GM23338 (cell line): ENCODE measurements around the gene NKAIN2. TPM values are rescaled to one million over a fixed set of nuclear protein-coding genes. Genes with fewer than 3 reads are reported as not detected.

Source experiments
- ATAC-seq: fragments of 200-7000 bp; cut with Tn5 transposase; 3 replicates; pipeline ENCODE4 v1.9.1; 2020
- DNase-seq: peaks from one replicate; pipeline ENCODE4 v3.0.0-alpha.2; 2015; ENCODE audit warnings: low spot score
- H2AFZ ChIP-seq: fragments of 200-600 bp; sonication (generic); 2 replicates; pipeline ENCODE4 v1.8.0; 2016; ENCODE audit warnings: antibody characterized with exemption, mild to moderate bottlenecking, moderate library complexity
- H3F3A ChIP-seq: fragments of 200-600 bp; sonication (generic); replicated peaks from 2 replicates; pipeline ENCODE4 v1.8.0; 2017; ENCODE audit warnings: antibody characterized with exemption, mixed run types, low read depth
- H3K27ac ChIP-seq: fragments of 200-600 bp; sonication (generic); 2 replicates; pipeline ENCODE4 v1.6.1; 2016; ENCODE audit warnings: low read depth
- H3K27me3 ChIP-seq: fragments of 200-600 bp; sonication (generic); 2 replicates; pipeline ENCODE4 v1.8.0; 2016; ENCODE audit warnings: mild to moderate bottlenecking, mixed run types, moderate library complexity; ENCODE audit not compliant: insufficient read depth
- H3K36me3 ChIP-seq: fragments of 200-600 bp; sonication (generic); 2 replicates; pipeline ENCODE4 v1.8.0; 2016; ENCODE audit warnings: mild to moderate bottlenecking; ENCODE audit not compliant: insufficient read depth
- H3K4me1 ChIP-seq: fragments of 200-600 bp; sonication (generic); 2 replicates; pipeline ENCODE4 v1.8.0; 2016; ENCODE audit warnings: mild to moderate bottlenecking, moderate library complexity; ENCODE audit not compliant: insufficient read depth
- H3K4me2 ChIP-seq: fragments of 200-600 bp; sonication (generic); 2 replicates; pipeline ENCODE4 v1.7.1; 2017; ENCODE audit warnings: mixed run types
- H3K4me3 ChIP-seq: fragments of 200-600 bp; sonication (generic); 2 replicates; pipeline ENCODE4 v1.6.1; 2016; ENCODE audit warnings: mixed run types
- H3K79me2 ChIP-seq: fragments of 200-600 bp; sonication (generic); replicated peaks from 2 replicates; pipeline ENCODE4 v1.8.0; 2017; ENCODE audit warnings: mild to moderate bottlenecking; ENCODE audit not compliant: insufficient read depth
- H3K9me2 ChIP-seq: fragments of 200-600 bp; sonication (generic); 2 replicates; pipeline ENCODE4 v1.8.0; 2017; ENCODE audit not compliant: insufficient read depth
- H4K20me1 ChIP-seq: fragments of 200-600 bp; sonication (generic); replicated peaks from 2 replicates; pipeline ENCODE4 v1.8.0; 2017; ENCODE audit warnings: mild to moderate bottlenecking; ENCODE audit not compliant: insufficient read depth
- H3K27ac Mint-ChIP-seq: 2 replicates; pipeline ENCODE4 v1.8.0; 2020; ENCODE audit warnings: inconsistent platforms, mild to moderate bottlenecking, moderate library complexity, mixed read lengths
- H3K27me3 Mint-ChIP-seq: 3 replicates; pipeline ENCODE4 v1.8.0; 2022; ENCODE audit warnings: low read depth, mild to moderate bottlenecking, moderate library complexity, mixed read lengths, inconsistent platforms; ENCODE audit not compliant: insufficient read depth, poor library complexity
- H3K36me3 Mint-ChIP-seq: 3 replicates; pipeline ENCODE4 v1.8.0; 2021; ENCODE audit warnings: low read depth, mild to moderate bottlenecking, inconsistent platforms, moderate library complexity, mixed read lengths
- H3K4me1 Mint-ChIP-seq: 3 replicates; pipeline ENCODE4 v1.8.0; 2020; ENCODE audit warnings: mild to moderate bottlenecking, inconsistent platforms, mixed read lengths
- H3K4me3 Mint-ChIP-seq: 3 replicates; pipeline ENCODE4 v1.8.0; 2021; ENCODE audit warnings: moderate library complexity, mild to moderate bottlenecking, inconsistent platforms, mixed read lengths
- H3K9me3 Mint-ChIP-seq: 3 replicates; pipeline ENCODE4 v1.8.0; 2020; ENCODE audit warnings: moderate library complexity, mild to moderate bottlenecking, inconsistent platforms, mixed read lengths
- CREB1 ChIP-seq: fragments of 250-450 bp; sonication (Bioruptor Pico); IDR thresholded peaks from 2 replicates; pipeline ENCODE4 v1.5.0; 2020; ENCODE audit warnings: low read depth, mild to moderate bottlenecking, moderate library complexity
- CTCF ChIP-seq, 2 experiments: fragments of 200-600 bp in 1 of 2; sonication (generic) in 1 of 2; conservative IDR thresholded peaks; 2 replicates each; pipeline versions ENCODE4 v1.5.1 to v1.6.1; 2016 to 2017; ENCODE audit warnings: antibody characterized with exemption in 2 of 2, low read depth in 2 of 2, mild to moderate bottlenecking in 2 of 2, moderate library complexity in 1 of 2
- ETS1 ChIP-seq: IDR thresholded peaks from 2 replicates; pipeline ENCODE4 v1.6.1; 2016; ENCODE audit warnings: antibody characterized with exemption
- EZH2 ChIP-seq: fragments of 200-600 bp; sonication (generic); IDR thresholded peaks from one replicate; pipeline ENCODE4 v1.8.0; 2017; ENCODE audit warnings: antibody characterized with exemption, mild to moderate bottlenecking, low read depth; ENCODE audit not compliant: unreplicated experiment
- EZH2phosphoT487 ChIP-seq: fragments of 200-600 bp; sonication (generic); IDR thresholded peaks from one replicate; pipeline ENCODE4 v1.8.1; 2018; ENCODE audit warnings: antibody characterized with exemption; ENCODE audit not compliant: unreplicated experiment
- JUNB ChIP-seq: IDR thresholded peaks from one replicate; pipeline ENCODE4 v1.6.1; 2016; ENCODE audit warnings: antibody characterized with exemption; ENCODE audit not compliant: unreplicated experiment
- NANOG ChIP-seq: IDR thresholded peaks from 2 replicates; pipeline ENCODE4 v1.6.1; 2016; ENCODE audit warnings: antibody characterized with exemption, borderline replicate concordance
- POLR2AphosphoS5 ChIP-seq: IDR thresholded peaks from 2 replicates; pipeline ENCODE4 v1.6.1; 2016; ENCODE audit warnings: antibody characterized with exemption, low read depth
- REST ChIP-seq: IDR thresholded peaks from one replicate; pipeline ENCODE4 v1.6.1; 2018; ENCODE audit warnings: antibody characterized with exemption; ENCODE audit not compliant: unreplicated experiment
- STAT1 ChIP-seq: IDR thresholded peaks from one replicate; pipeline ENCODE4 v1.6.1; 2016; ENCODE audit warnings: antibody characterized with exemption; ENCODE audit not compliant: unreplicated experiment
- ZNF114 ChIP-seq: fragments of 250-450 bp; sonication (Bioruptor Pico); IDR thresholded peaks from 2 replicates; pipeline ENCODE4 v1.5.0; 2020; ENCODE audit warnings: mild to moderate bottlenecking, moderate library complexity
- ZNF331 ChIP-seq: fragments of 250-450 bp; sonication (Bioruptor Pico); IDR thresholded peaks from 2 replicates; pipeline ENCODE4 v1.5.0; 2020; ENCODE audit warnings: low read depth, mild to moderate bottlenecking, moderate library complexity
- ZNF462 ChIP-seq: fragments of 250-450 bp; sonication (Bioruptor Pico); IDR thresholded peaks from 2 replicates; pipeline ENCODE4 v1.5.0; 2020; ENCODE audit warnings: mild to moderate bottlenecking, moderate library complexity
- polyA plus RNA-seq: library from polyadenylated mRNA; unstranded; fragments of >200 nt; fragmentation: Nextera tagmentation; extraction: Ambion mirVana; gene quantifications from 2 replicates; pipeline ENCODE4 v1.2.1, GENCODE V29; 2016
- total RNA-seq: library from RNA; depleted of rRNA; stranded (reverse); fragments of >200 nt; shearing (Covaris generic); gene quantifications from 2 replicates; pipeline ENCODE4 v1.2.3, GENCODE V29; 2014

The NKAIN2 gene
- total and polyA plus RNA-seq, 2 experiments from 2014 or later: 0.39 to 1.1 TPM

- no peaks in the 10 kb centered on the region for H3K79me2 ChIP-seq
- no peaks in the 10 kb centered on the region for H3K9me2 ChIP-seq
- H3K27me3 ChIP-seq: no peaks in the 10 kb centered on the region
- no peaks in the 10 kb centered on the region for H3K36me3 ChIP-seq
- no peak overlapping the region for H3K4me3 Mint-ChIP-seq
- no peak overlapping the region for H3K4me2 ChIP-seq
- H3K27me3 Mint-ChIP-seq: no peaks in the 10 kb centered on the region
- H3K27ac ChIP-seq: no peak overlapping the region
- H3F3A ChIP-seq: no peaks in the 10 kb centered on the region
- DNase-seq: no peak
- no peaks in the 10 kb centered on the region for H3K4me1 Mint-ChIP-seq
- no peak for TF ChIP-seq REST
- no peak for TF ChIP-seq EZH2
- TF ChIP-seq NANOG: no peak
- TF ChIP-seq ZNF331 (CRISPR knock-in tag): no peak
- no peak for TF ChIP-seq ETS1
- no peak for TF ChIP-seq POLR2AphosphoS5
- no peak for TF ChIP-seq JUNB
- TF ChIP-seq ZNF114 (CRISPR knock-in tag): no peak
- no peak for TF ChIP-seq ZNF462 (CRISPR knock-in tag)
- TF ChIP-seq EZH2phosphoT487: no peak
- no peak for TF ChIP-seq STAT1
- TF ChIP-seq CTCF (conservative IDR thresholded peaks at IDR 0.05; ENCODE audit: low read depth in 2 of 2): no peak
- TF ChIP-seq CREB1: no peak
- no peak overlapping the region; the same call in 1 of the 2 replicates for H3K27ac Mint-ChIP-seq
- no peaks in the 10 kb centered on the region for H4K20me1 ChIP-seq
- H3K36me3 Mint-ChIP-seq: no peaks in the 10 kb centered on the region
- no peak for ATAC-seq
- no peaks in the 10 kb centered on the region for H3K9me3 Mint-ChIP-seq
- H3K4me1 ChIP-seq: no peaks in the 10 kb centered on the region
- no peak overlapping the region for H2AFZ ChIP-seq
- H3K4me3 ChIP-seq: no peak overlapping the region
Measured at GRCh38 chr6:123908797-123909196, 105.1 kb downstream of the NKAIN2 start.
